ENCODE measurements around the gene GCDH. TPM values are rescaled to one million over a fixed set of nuclear protein-coding genes. Genes with fewer than 3 reads are reported as not detected.
A peak's percentile ranks its signal among the peaks of the same experiment; 100 is the strongest.

GCDH gene
- total RNA-seq, 2 donors from 2014 or later, result 66.4 to 81.7 TPM

- H3K4me1 ChIP-seq (replicated peaks), result peaks cover 6% of the 10 kb centered on the region
- 93% methylated on average over 19 of the region's 19 CpGs for WGBS
- no peak for TF ChIP-seq POLR2AphosphoS5 (IDR thresholded peaks at IDR 0.05)
- TF ChIP-seq POLR2A (IDR thresholded peaks at IDR 0.05), result no peak
- TF ChIP-seq CTCF (IDR thresholded peaks at IDR 0.05), result no peak
- H3K9me3 ChIP-seq, result no peaks in the 10 kb centered on the region
- peaks cover 9 to 16% of the 10 kb centered on the region in 2 donors for H3K36me3 ChIP-seq
- intact Hi-C loops (cut with DNase I), result loop anchor here (10.0 kb wide), 1 partner anchor 45 kb away; the partner anchor contains the start of genes DNASE2 and KLF1
- no peak overlapping the region for H3K27ac ChIP-seq
- no peak overlapping the region for H3K4me3 ChIP-seq
- DNase-seq (ENCODE audit: low spot score), result no peak
- no peaks in the 10 kb centered on the region for H3K27me3 ChIP-seq (replicated peaks; ENCODE audit: insufficient read depth)
These were observed 39.2 kb downstream of the GCDH start for GRCh38 chr19:12930002-12930645.

GRCh38 chr19:12932392-12933286 lies 41.7 kb downstream of the GCDH start:
- no peak for DNase-seq (ENCODE audit: low spot score)
- H3K27me3 ChIP-seq (replicated peaks; ENCODE audit: insufficient read depth), result no peaks in the 10 kb centered on the region
- 27% methylated on average over 16 of the region's 16 CpGs for WGBS
- H3K4me1 ChIP-seq (replicated peaks), result peaks cover 7% of the 10 kb centered on the region
- peak overlapping the region; percentile 60 to 63 for H3K27ac ChIP-seq
- intact Hi-C loops (cut with DNase I), result loop anchor here (10.0 kb wide), 1 partner anchor 48 kb away; the partner anchor contains the start of genes DNASE2 and KLF1
- no peaks in the 10 kb centered on the region for H3K36me3 ChIP-seq
- TF ChIP-seq POLR2AphosphoS5 (IDR thresholded peaks at IDR 0.05) (no peak), CTCF (IDR thresholded peaks at IDR 0.05) (no peak), POLR2A (IDR thresholded peaks at IDR 0.05) (no peak)
- no peaks in the 10 kb centered on the region for H3K9me3 ChIP-seq
- peak overlapping the region; percentile 77 to 83 for H3K4me3 ChIP-seq

GRCh38 chr19:12933287-12934072 lies 42.5 kb downstream of the GCDH start, which contains the start of gene FARSA:
Gene FARSA, minus strand, starts transcription at chr19:12933711. Its CDS starts 15 bp downstream, at chr19:12933696.
- H3K27ac ChIP-seq, result peak within 1 kb of the TSS; percentile 60 to 63
- no peaks in the 10 kb centered on the region for H3K36me3 ChIP-seq
- 4% methylated on average over 46 of the region's 51 CpGs for WGBS
- no peaks in the 10 kb centered on the region for H3K27me3 ChIP-seq (replicated peaks; ENCODE audit: insufficient read depth)
- TF ChIP-seq POLR2AphosphoS5 (IDR thresholded peaks at IDR 0.05), result peak; percentile 98
- peak; percentile 58 for TF ChIP-seq POLR2A (IDR thresholded peaks at IDR 0.05)
- no peak for TF ChIP-seq CTCF (IDR thresholded peaks at IDR 0.05)
- intact Hi-C loops (cut with DNase I), result loop anchor here (10.0 kb wide), 1 partner anchor 49 kb away; the partner anchor contains the start of genes DNASE2 and KLF1
- peaks cover 10% of the 10 kb centered on the region for H3K4me1 ChIP-seq (replicated peaks)
- DNase-seq (ENCODE audit: low spot score), result peak; percentile 94
- H3K4me3 ChIP-seq, result peak within 1 kb of the TSS; percentile 77 to 83
- no peaks in the 10 kb centered on the region for H3K9me3 ChIP-seq

GRCh38 chr19:12935071-12935470 lies 44.1 kb downstream of the GCDH start:
- H3K9me3 ChIP-seq, result no peaks in the 10 kb centered on the region
- no peak overlapping the region for H3K4me3 ChIP-seq
- H3K36me3 ChIP-seq, result peaks cover 0 to 4% of the 10 kb centered on the region in 2 donors
- H3K4me1 ChIP-seq (replicated peaks), result peaks cover 15% of the 10 kb centered on the region
- intact Hi-C loops (cut with DNase I), result loop anchor here (10.0 kb wide), 1 partner anchor 50 kb away; the partner anchor contains the start of genes DNASE2 and KLF1
- TF ChIP-seq POLR2AphosphoS5 (IDR thresholded peaks at IDR 0.05) (no peak), CTCF (IDR thresholded peaks at IDR 0.05) (no peak), POLR2A (IDR thresholded peaks at IDR 0.05) (no peak)
- no peak for DNase-seq (ENCODE audit: low spot score)
- no peak overlapping the region for H3K27ac ChIP-seq
- H3K27me3 ChIP-seq (replicated peaks; ENCODE audit: insufficient read depth), result no peaks in the 10 kb centered on the region
- 90% methylated on average over 10 of the region's 10 CpGs for WGBS
